CD4-positive, alpha-beta T cell treated with Interleukin-6 for 4 hours (primary cell): ENCODE results near the gene NAV1.
A peak's percentile ranks its signal among the peaks of the same experiment; 100 is the strongest.
"Not testable (repeated sequence)": the region's sequence is repeated elsewhere in the genome, so short reads cannot be mapped to it uniquely, and the experiment has no call there.

Source experiments
- DNase-seq: peaks from one replicate; pipeline ENCODE4 v3.0.0-alpha.2; 2020; ENCODE audit warnings: mixed read lengths

NAV1 gene

DNA sequence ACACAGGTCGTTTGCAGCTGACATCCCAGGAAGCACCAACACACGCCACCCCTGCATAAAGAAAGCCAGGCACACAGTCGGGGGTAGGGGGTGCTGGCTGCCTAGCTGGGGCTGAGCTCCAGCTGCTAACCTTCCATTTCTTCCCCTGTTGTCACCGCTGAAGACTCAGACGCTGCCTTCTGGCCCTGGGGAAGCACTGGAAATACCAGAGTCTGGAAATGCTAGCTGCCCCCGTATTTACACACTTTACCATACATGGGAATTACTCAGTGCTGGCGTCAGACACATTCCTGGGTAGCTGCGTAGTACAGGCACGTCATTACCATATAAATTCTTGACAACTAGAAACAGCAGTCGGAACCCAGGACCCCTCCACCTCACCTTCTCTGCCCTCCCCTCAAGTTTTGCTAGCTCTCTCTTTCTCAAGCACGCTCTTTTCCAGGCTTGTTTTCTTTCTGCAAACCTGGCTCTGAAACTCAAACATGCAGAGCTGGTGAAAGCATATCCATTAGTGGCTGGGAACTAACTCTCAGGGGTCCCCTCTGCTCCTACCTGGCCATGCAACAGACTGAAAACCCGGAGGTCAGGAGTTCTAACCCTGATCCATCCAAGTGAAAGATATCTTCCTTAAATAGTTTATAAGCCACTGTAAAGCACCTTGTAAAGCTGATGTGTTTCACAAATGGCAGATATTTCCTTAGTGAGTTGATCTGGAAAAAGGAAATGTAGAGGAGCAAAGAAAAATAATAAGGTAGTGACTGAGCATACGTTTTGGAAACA lies 35.3 kb upstream of the NAV1 start:
- no peak for DNase-seq

DNA sequence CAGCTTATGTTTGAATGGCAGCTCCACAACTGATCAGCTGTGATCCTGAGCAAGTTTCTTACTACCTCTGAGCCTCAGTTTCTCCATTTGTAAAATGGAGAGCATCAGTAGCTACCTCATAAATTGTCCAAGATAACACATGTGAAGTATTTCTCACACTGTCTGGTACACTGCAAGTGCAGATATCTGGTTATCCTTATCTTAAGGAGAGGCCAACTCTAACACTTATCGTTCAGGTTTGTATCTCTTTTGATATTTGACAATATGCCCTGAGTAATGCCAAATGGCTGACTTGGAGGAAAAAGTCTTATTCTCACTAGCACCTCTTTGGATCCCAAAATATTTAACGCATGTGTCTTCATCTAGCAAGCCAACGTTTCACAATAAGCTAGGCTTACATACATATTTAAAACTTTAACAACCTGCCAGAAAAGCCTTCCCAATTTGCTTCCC lies 34.7 kb upstream of the NAV1 start:
- DNase-seq = no peak

DNA sequence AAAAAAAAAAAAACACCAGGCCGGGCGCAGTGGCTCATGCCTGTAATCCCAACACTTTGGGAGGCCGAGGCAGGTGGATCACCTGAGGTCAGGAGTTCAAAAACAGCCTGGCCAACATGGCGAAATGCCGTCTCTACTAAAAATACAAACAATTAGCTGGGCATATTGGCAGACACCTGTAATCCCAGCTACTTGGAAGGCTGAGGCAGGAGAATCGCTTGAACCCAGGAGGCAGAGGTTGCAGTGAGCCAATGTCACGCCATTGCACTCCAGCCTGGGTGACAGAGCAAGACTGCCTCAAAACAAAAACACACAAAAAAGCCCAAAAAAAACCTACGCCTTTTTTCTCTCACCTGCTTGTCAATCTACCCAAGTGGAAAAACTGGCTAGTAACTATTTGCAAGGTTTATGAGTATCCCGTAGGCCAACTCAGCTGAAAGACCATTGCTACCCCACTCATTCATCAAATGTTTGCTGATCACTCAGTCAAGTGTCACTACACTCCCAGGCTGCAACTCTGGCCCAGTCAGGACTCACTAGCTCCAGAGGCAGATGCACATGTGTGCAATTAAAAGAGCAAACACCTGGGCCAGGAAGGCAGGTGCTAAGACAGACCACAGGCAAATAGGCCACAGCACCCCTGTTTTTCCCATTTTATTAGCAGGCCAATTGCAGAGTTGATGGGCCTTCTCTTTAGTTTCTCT lies 34.0 kb upstream of the NAV1 start:
- no peak for DNase-seq

DNA sequence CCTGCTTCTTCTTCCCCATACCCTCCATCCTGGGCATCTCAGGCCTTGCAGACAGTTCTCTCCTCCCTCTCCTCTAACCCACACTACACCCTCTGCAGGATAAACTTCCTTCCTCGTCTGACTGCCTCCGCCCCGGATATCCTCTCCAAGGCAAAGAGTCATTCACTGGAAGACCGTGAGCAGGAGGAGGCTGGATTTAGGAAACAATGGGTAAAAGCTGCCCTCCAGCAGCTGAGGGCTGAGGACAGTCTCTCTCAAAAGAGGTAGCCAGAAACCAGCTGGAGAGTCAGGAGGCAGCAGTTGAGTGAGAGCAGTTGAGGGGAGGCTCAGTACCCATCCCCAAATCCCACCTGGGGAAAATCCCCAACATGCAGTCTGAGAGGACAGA lies 33.4 kb upstream of the NAV1 start:
- no peak for DNase-seq

DNA sequence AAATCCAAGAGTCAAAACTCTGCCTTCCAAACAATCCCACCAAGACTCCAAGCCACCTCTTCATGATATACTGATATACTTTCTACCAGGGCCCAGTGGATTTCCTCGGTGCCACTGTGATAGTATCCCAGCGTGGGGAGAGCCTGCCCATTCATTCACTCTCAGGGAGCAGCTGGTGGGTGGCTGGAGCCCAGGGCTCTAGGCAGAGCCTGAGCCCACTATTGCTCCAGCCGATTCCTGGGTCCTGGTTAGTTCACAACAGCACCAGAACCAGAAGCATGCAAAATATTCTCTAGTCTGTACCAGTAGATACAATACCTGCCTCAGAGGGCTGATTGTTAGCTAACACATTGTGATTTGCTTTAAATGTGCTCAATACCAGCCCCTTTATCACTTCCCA lies 32.8 kb upstream of the NAV1 start:
- DNase-seq = no peak

DNA sequence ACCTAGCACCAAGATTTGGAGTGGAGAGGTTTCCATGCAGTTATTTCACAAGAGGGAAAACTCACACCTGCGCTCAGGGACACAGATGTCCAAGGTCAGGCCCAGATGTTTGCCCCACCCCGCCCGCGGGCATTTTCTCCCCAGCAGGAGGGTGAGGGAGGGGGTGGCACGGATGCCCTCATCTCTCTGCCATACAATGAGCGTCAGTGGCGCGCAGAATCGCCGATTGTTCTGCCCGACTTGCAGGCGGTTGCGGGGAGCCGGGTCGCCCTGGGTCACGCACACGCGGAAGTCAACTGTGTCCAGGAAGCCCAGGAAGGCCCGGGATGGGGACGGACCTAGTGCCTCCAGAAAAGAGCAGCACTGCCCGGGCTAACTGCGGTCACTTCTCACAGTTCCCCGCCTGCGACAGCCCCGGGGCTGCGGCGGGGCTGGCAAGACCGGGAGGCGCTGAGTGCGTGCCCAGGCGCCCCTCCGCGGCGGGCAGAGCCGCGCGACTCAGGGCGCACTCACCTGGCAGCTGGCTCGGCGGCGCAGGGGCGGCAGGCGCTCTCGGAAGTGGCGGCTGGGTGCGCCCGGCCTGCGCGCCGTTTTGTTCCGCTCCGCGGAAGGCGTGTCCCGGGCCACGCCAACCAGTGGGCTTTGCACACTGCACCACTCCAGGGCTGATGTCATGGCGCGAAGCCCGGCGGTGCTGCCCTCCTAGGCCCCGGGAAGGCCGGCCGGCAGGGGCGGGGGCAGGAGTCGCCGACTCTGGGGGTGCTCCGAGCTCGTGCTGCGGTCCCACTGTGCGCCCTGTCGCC lies 32.2 kb upstream of the NAV1 start, which contains the start of gene CSRP1:
Gene CSRP1 (minus strand): TSS at position 567 of the 803 bp plus-strand sequence. CDS start 10,820 bp downstream, outside the sequence.
- peak; percentile 83 for DNase-seq

DNA sequence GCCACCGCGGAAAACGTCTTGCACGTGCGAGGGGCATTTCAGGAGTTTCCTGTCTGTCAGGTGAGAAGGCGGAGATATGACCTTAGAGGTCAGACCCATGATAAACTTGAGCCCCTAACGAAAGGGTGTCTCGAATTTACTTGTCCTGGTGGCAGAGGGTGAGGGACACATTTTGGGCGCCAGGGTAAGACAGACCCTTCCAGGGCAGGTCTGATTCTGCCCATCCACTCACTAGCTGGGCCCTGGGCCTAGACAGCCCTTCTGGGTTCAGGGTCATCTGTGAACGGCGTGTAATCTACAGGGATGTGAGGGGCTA lies 31.6 kb upstream of the NAV1 start:
- DNase-seq = no peak

DNA sequence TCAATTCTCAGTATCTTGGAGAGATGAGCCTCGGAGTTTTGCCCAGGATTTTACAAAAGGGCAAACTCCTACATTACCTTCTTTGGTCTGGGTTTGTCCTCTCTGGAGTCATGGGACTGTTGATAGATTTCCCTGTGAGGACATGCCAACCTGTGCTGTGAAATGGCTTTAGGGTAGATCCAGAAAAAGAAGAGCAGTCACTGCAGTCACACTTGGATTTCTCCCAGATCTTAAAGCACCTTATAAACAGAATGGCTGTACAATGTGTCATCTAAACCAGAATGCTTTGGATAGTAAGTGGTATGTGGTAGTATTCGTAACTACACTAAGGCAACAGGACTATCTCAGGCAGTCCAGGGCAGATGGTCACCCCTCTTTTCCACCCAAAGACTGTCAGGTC lies 30.1 kb upstream of the NAV1 start:
- DNase-seq = no peak

DNA sequence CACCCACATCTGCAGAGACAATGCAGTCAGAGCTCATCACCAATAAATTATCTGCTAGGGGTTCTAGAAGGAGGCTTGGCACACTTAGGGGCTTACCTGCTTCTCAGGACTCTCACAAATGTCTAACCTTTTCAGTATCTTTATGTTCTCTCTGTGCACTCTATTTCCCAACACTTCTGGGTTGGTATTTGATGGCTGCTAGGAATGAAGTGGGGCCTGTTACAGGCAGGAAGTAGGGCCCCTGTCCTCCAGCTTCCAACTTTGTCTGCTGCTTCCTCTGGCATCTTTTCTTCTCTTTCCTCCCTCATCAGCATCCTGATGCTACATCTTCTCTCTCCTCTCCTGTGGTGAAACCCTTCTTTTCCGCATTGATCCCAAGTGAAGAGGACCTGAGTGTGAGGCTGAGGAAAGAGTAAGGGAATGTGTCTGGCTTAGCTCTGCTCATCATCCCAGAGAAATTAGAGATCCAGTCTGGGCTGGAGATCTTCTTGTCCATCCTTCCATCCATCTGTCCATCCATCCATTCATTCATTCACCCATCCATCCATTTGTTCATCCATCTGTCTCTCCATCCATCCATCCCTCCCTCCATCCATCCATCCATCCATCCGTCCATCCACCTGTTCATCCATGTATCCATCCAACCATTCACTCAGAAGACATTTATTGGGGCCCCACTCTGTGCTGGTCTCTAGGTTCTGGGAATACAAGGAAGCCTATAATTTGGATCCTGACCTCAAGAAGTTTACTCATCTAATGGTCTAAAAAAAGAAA lies 29.1 kb upstream of the NAV1 start:
- DNase-seq = no peak

DNA sequence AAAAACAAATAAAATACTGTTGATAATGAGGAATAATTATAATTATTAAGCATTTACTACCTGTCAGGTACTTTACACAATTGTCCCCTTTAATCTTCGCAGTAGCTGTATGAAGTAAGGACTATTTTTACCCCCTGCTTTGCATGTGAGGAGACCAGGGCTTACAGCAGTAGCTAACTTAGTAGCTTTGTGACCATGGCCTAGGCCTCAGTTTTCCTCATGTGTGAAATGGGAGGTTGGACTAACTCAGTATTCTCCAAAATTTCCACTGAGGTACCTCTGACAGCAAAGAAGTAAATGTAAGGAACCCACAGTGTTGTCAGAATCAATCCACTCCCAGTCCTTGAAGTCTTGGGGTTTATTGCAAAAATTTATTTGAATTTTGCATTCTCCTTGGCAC lies 28.2 kb upstream of the NAV1 start:
- DNase-seq = no peak

DNA sequence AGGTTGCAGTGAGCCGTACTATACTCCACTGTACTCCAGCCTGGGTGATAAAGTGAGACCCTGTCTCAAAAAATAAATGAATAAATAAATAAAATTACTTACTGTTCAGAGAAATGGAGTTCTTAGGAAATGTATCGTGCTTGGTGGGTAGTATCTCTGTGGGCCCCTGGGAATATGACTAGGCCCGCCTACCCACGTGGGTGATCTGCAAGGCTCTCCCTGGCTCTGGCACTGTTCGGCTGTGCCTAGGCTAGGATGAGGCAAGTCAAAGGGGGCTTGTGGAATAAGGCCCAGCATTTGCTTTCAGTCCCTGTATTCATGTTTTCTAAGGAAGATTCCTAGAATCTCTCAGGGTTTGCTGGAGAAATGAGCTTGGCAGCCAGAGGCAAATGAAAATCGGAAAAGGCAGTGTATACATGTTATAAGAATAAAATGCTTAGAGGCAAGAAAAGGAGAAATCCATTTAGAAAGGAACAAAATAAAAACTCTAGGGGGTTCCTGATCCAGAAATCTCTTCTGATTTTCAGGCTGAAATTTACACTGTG lies 27.5 kb upstream of the NAV1 start:
- DNase-seq = no peak

DNA sequence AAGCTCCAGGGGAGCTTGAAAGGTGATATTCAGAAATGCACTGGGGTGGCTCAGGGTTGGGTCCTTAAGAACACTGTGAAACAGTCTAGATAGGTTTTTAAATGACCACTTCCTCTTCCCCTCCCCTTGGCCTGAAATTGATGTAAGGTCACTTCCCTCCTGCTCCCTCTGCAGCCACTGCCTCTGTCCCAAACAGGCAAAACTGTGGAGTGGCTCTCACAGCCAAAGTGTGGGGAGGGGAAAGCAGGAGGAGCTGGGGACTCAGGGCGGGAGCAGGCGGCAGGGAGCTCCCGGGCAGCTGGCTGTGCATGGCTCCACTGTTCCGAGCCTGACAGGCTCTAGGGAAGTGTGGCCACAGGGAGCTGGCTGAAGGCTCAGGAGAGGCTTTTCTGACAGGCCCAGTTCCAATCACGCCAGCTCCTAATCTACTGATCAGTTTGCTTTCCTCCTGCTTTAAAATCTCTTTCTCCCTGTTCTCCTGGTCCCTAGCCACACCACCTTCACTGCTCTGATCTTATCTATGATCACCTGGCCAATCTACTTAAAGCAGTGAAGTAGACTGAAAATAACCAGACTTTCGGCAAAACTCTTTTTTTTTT lies 26.9 kb upstream of the NAV1 start:
- no peak for DNase-seq

DNA sequence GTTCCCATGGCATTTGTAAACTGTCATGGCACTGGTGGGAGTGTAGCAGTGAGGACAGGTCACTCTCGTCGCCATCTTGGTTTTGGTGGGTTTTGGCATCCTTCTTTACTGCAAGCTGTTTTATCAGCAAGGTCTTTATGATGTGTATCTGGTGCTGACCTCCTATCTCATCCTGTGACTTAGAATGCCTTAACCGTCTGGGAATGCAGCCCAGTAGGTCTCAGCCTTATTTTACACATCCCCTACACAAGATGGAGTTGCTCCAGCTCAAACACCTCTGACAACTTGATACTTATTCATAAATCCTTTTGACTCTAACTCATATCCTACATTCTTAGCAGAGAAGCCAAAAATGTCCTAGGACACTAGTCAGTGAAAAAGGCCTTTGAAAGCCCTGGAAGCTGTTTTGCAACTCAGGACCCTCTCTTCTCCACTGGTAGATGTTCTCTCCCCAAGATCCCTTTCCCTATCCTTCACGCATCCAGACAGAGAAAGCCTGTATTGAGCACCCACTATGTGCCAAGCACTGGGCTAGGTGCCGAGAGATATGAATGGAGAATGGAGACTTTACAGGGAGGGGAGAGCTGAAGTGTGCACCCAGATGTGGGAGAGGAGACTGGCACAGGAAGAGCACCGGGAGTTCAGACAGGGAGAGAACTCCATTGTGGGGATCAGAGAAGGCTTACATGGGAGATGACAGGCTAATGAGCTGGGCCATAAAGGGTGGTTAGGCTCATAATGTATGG lies 25.3 kb upstream of the NAV1 start:
- no peak for DNase-seq

DNA sequence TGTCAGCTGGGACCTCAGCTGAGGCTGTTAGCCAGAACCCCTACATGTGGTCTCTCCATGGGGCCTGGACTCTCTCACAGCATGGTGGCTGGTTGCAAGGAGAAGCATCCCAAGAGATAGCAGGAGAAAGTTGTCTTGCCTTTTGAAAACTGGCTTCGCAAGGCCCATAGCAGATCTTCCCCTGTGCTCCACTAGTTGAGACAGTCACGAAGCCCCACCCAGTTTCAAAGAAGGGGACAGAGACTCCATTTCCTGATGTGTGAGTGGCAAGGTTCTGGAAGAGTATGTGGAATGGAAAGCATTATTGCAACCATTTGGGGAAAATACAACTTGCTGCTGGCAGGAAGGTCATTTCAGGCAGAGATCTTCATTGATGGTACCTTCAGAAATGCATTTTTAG lies 24.5 kb upstream of the NAV1 start:
- no peak for DNase-seq

DNA sequence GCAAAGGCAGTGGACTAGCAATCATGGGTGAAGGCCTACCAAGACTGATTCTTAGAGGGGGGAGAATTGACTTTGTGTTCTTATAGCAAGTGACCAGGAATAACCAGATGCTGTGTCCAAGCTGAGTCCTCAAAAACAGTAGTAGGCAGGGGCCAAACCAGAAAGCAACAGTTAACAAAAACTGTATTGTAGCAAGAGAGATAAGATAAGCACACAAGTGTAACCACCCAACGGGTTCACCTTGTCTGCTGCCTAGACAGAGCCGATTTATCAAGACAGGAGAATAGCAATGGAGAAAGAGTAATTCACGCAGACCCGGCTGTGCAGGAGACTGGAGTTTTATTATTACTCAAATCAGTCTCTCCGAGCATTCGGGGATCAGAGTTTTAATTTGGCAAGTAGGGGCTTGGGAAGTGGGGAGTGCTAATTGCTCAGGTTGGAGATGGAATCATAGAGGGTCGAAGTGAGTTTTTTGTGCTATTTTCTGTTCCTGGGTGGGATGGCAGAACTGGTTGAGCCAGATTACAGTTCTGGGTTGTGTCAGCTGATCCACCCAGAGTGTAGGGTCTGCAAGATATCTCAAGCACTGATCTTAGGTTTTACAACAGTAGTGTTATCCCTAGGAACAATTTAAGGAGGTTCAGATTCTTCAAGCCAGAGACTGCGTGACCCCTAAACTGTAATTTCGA lies 23.7 kb upstream of the NAV1 start:
- DNase-seq = no peak

DNA sequence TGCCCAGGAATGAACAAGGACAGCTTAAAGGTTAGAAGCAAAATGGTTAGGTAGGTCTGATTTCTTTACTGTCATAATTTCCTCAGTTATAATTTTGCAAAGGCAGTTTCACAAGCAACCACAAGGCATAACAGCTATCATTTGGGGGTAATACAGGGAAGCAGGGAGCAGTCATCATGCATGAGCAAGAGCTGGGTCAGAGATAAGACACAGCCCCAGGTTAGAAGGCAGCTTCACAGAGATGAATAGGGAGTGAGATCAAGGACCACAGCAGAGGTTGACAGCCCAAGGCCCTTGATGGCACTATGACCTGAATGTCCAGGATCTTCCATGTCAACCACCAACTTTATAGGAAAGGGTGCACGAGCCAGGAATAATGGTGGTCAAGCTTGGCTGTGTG lies 23.0 kb upstream of the NAV1 start:
- no peak for DNase-seq

DNA sequence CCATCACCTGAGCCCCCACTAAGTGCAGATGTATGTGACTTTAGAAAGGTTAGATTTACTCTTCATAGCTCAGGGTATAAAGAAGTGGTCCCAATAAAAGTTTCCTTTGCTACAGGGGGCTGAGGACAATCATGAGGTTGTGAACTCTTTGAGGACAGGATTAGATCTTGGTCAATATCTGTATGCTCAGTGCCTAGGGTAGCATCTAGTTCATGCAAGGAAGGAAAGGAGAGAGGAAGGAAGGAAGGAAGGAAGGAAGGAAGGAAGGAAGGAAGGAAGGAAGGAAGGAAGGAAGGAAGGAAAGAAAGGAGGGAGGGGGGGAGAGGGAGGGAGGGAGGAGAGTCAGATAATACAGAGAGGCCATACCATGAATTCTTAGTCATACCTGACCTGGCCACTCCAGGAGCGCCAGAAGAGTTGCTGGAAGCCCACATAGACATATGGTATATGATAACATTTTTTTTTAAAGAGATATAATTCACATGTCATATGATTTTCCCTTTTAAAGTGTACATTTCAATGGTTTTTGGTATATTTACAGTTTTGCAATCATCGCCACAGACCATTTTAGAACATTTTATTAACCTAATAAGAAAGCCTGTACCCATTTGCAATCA lies 22.3 kb upstream of the NAV1 start:
- DNase-seq = no peak

DNA sequence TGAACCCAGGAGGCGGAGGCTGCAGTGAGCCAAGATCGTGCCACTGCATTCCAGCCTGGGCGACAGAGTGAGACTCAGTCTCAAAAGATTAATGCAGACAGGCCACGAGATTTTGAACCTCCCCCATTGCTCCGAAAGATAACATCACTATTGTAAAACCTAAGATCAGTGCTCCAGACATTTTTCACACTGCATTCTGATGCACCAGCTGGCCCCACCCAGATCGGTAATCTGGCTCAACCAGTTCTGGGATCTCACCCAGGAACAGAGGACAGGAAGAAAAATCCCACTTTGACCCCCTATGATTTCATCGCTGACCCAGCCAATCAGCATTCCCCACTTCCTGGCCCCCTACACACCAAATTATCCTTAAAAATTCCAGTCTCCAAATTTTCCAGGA lies 21.3 kb upstream of the NAV1 start:
- DNase-seq = no peak

DNA sequence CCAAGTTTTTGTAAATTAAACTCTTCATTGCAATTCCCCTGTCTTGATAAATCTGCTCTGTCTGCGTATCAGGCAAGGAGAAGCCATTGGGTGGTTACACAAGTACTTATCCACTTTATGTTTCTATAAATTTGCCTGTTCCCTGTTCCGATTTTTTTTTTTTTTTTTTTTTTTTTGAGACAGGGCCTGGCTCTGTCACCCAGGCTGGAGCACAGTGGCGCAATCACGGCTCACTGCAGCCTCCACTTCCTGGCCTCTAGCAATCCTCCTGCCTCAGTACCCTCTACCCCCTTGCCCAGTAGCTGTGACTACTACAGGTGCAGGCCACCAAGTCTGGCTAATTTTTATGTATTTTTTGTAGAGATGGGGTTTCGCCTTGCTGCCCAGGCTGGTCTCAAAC lies 20.9 kb upstream of the NAV1 start:
- no peak for DNase-seq

DNA sequence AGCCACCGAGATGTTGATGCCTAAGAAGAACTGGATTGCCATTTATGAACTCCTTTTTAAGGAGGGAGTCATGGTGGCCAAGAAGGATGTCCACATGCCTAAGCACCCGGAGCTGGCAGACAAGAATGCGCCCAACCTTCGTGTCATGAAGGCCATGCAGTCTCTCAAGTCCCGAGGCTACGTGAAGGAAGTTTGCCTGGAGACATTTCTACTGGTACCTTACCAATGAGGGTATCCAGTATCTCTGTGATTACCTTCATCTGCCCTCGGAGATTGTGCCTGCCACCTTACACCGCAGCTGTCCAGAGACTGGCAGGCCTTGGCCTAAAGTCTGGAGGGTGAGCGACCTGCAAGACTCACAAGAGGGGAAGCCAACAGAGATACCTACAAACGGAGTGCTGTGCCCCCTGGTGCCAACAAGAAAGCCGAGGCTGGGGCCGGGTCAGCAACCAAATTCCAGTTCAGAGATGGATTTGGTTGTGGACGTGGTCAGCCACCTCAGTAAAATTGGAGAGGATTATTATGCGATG lies 18.8 kb upstream of the NAV1 start:
- DNase-seq = not testable (repeated sequence)
